H1 (cell line): ENCODE results near the gene TRIM28. TPM values are rescaled to one million over a fixed set of nuclear protein-coding genes. Genes with fewer than 3 reads are reported as not detected.

ENCODE experiments used
- EP300 ChIP-seq, 2 experiments: IDR thresholded peaks; 1 replicate in 1 of 2; 2 replicates in 1 of 2; pipeline ENCODE4 v1.6.1; 2011 to 2012; ENCODE audit warnings: low read depth in 2 of 2, low read length in 2 of 2, mild to moderate bottlenecking in 2 of 2, borderline replicate concordance in 1 of 2, inconsistent platforms in 1 of 2, moderate library complexity in 1 of 2
- FOSL1 ChIP-seq: IDR thresholded peaks from 2 replicates; pipeline ENCODE4 v1.6.1; 2011; ENCODE audit warnings: mild to moderate bottlenecking, low read depth, low read length, moderate library complexity; ENCODE audit not compliant: insufficient read depth
- GTF2F1 ChIP-seq: IDR thresholded peaks from 2 replicates; pipeline ENCODE4 v1.6.1; 2012; ENCODE audit warnings: low read depth, low read length, improper control_type of control experiment, borderline replicate concordance
- KDM1A ChIP-seq: fragments of 200-600, 300-600 bp; sonication (generic); IDR thresholded peaks from 2 replicates; pipeline ENCODE4 v1.7.1; 2016; ENCODE audit warnings: mild to moderate bottlenecking, low read length, borderline replicate concordance
- KDM4A ChIP-seq: IDR thresholded peaks from one replicate; pipeline ENCODE4 v1.7.1; 2012; ENCODE audit warnings: low read depth, mild to moderate bottlenecking, moderate library complexity, low read length, inconsistent platforms; ENCODE audit not compliant: severe bottlenecking
- NRF1 ChIP-seq: IDR thresholded peaks from 2 replicates; pipeline ENCODE4 v1.6.1; 2011; ENCODE audit warnings: mild to moderate bottlenecking, low read depth, low read length, improper control_type of control experiment
- POU5F1 ChIP-seq: IDR thresholded peaks from 2 replicates; pipeline ENCODE4 v1.6.1; 2011; ENCODE audit warnings: low read depth, mild to moderate bottlenecking, low read length, moderate library complexity
- RAD21 ChIP-seq, 2 experiments: IDR thresholded peaks in 1 of 2; conservative IDR thresholded peaks in 1 of 2; 2 replicates each; pipeline ENCODE4 v1.6.1; 2011; ENCODE audit warnings: low read depth in 2 of 2, low read length in 2 of 2, improper control_type of control experiment in 1 of 2, inconsistent platforms in 1 of 2, mild to moderate bottlenecking in 1 of 2, moderate library complexity in 1 of 2
- RFX5 ChIP-seq: IDR thresholded peaks from 2 replicates; pipeline ENCODE4 v1.6.1; 2011; ENCODE audit warnings: low read depth, low read length, improper control_type of control experiment, borderline replicate concordance
- SP1 ChIP-seq: IDR thresholded peaks from 2 replicates; pipeline ENCODE4 v1.6.1; 2011; ENCODE audit warnings: low read depth, low read length
- SRF ChIP-seq: IDR thresholded peaks from 2 replicates; pipeline ENCODE4 v1.6.1; 2011; ENCODE audit warnings: mild to moderate bottlenecking, low read depth, low read length, moderate library complexity
- TBP ChIP-seq: IDR thresholded peaks from 2 replicates; pipeline ENCODE4 v1.6.1; 2011; ENCODE audit warnings: low read depth, low read length, improper control_type of control experiment
- TCF12 ChIP-seq: IDR thresholded peaks from 2 replicates; pipeline ENCODE4 v1.6.1; 2011; ENCODE audit warnings: low read depth, mild to moderate bottlenecking, low read length
- TEAD4 ChIP-seq: IDR thresholded peaks from 2 replicates; pipeline ENCODE4 v1.6.1; 2012; ENCODE audit warnings: low read depth, low read length, inconsistent platforms, mixed read lengths
- ZNF274 ChIP-seq: IDR thresholded peaks from 2 replicates; pipeline ENCODE4 v1.7.0; 2012; ENCODE audit warnings: low read length, borderline replicate concordance; ENCODE audit errors: extremely low read depth
- polyA plus RNA-seq, 7 experiments: library from polyadenylated mRNA; depleted of rRNA in 3 of 7; stranded (reverse) in 5 of 7; unstranded in 2 of 7; fragments of >200 nt in 5 of 7; fragments of 200-250 nt in 2 of 7; gene quantifications; 1 replicate in 5 of 7; 2 replicates in 1 of 7; 4 replicates in 1 of 7; pipeline versions ENCODE4 v1.2.1 to v1.2.3, GENCODE V29; 2011 to 2013; ENCODE audit warnings: missing spikeins in 2 of 7, mixed read lengths in 2 of 7
- total RNA-seq: library from RNA; stranded (reverse); fragmentation: NEBNext Ultra II Directional; extraction: Animal tissue kit (Norgen Biotek cat#: 25700); gene quantifications from 2 replicates; pipeline ENCODE4 v1.2.1, GENCODE V29; 2021
- TF ChIP-seq, protein P1 (sequence below): IDR thresholded peaks from 2 replicates; pipeline ENCODE4 v1.6.1; 2012; ENCODE audit warnings: inconsistent platforms
- TF ChIP-seq, protein P2 (sequence below): IDR thresholded peaks from 2 replicates; pipeline ENCODE4 v1.6.1; 2012; ENCODE audit warnings: inconsistent platforms

The TRIM28 gene
- total and polyA plus RNA-seq, 2 of the 8 experiments (the other 6 are each of a cell fraction or from before 2014, with no cell fraction given), result 1,433 to 1,442 TPM

DNA sequence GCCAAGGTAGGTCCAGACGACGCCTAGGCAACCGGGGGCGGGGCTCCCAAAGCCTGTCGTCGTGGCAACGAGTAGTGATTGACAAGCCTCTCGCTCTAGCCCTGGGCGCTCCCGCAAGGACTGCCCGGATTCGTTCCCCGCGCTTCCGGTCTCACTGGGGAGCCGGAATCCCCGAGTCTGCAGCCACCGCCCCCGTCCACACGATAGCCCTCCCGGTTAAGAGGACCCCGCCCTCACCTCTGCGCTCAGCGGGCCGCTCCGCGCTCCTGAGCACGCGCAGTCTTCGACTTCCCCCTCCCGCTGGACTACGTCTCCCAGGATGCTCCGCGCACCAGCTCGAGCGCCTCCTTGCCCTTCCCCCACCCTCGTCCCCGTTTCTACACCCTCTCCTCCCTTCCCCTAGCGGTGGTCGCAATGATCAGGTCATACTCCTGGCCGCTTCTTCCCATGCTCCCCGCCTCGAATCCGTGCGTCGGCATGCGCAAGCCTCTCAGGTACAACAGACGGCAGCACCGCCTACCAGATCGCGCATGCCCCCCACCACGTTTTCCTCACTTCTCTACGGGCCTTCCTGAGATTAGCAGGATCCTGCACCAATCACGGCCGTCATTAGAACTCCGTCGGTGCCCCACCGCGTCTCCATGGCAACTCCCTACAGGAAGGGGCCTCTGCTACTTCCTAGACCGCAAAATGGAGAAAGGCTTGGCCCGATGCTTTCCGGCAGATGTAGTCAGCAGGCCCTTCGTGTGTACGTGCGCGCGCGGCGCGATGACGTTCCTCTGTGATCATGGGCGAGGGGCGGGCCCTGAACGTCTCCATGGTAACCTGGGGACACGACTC, 29.2 kb downstream of the TRIM28 start, which contains the start of gene MZF1 (continued):
- TF ChIP-seq, protein P1, sequence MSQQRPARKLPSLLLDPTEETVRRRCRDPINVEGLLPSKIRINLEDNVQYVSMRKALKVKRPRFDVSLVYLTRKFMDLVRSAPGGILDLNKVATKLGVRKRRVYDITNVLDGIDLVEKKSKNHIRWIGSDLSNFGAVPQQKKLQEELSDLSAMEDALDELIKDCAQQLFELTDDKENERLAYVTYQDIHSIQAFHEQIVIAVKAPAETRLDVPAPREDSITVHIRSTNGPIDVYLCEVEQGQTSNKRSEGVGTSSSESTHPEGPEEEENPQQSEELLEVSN, result 0 out of 2 replicates have a peak, but pooled peaks have one; percentile 5
- no peak for TF ChIP-seq KDM1A
- no peak for TF ChIP-seq ZNF274
- TF ChIP-seq FOSL1, result no peak
- TF ChIP-seq TCF12, result no peak
- TF ChIP-seq TEAD4, result no peak
- TF ChIP-seq KDM4A, result peak; percentile 72
- peak; percentile 70 for TF ChIP-seq SRF
- TF ChIP-seq SP1, result peak; percentile 84
- no peak for TF ChIP-seq RAD21 (IDR thresholded peaks at IDR 0.05 in 1 of 2, conservative IDR thresholded peaks at IDR 0.05 in 1 of 2; ENCODE audit: low read depth in 2 of 2, low read length in 2 of 2)
- TF ChIP-seq EP300 (IDR thresholded peaks at IDR 0.05; ENCODE audit: borderline replicate concordance in 1 of 2, low read depth in 2 of 2, low read length in 2 of 2), result no peak
- peak; percentile 57 for TF ChIP-seq NRF1
- TF ChIP-seq GTF2F1, result no peak
- no peak for TF ChIP-seq POU5F1
- peak; percentile 21; the same call in 1 of the 2 replicates for TF ChIP-seq TBP
- 0 out of 2 replicates have a peak, but pooled peaks have one; percentile 19 for TF ChIP-seq RFX5
- TF ChIP-seq, protein P2, sequence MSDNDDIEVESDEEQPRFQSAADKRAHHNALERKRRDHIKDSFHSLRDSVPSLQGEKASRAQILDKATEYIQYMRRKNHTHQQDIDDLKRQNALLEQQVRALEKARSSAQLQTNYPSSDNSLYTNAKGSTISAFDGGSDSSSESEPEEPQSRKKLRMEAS, result peak; percentile 34
